Mammary epithelial cell (primary cell): ENCODE measurements around the gene HPN.

Experiments
- CTCF ChIP-seq, 2 donors: IDR thresholded peaks in 1 of 2; conservative IDR thresholded peaks in 1 of 2; 2 replicates each; pipeline ENCODE4 v1.5.1; 2011 to 2012; ENCODE audit warnings: inconsistent platforms in 2 of 2, low read length in 2 of 2, mild to moderate bottlenecking in 2 of 2, control low read depth in 1 of 2, low read depth in 1 of 2; ENCODE audit not compliant: insufficient read depth in 1 of 2; ENCODE audit errors: extremely low read depth in 1 of 2
- EZH2 ChIP-seq: IDR thresholded peaks from 2 replicates; pipeline ENCODE4 v1.6.1; 2012; ENCODE audit warnings: low read length, inconsistent platforms, borderline replicate concordance

GRCh38 chr19:35061583-35062373 lies 20.3 kb downstream of the HPN start:
- no peak for TF ChIP-seq CTCF (conservative IDR thresholded peaks at IDR 0.05 in 1 of 2, IDR thresholded peaks at IDR 0.05 in 1 of 2; ENCODE audit: extremely low read depth in 1 of 2, insufficient read depth in 1 of 2, low read depth in 1 of 2, low read length in 2 of 2)
- no peak for TF ChIP-seq EZH2
